GM23248 (cell line): ENCODE data around the gene TOMM6. TPM values are rescaled to one million over a fixed set of nuclear protein-coding genes. Genes with fewer than 3 reads are reported as not detected.

Experiments
- DNase-seq: peaks from one replicate; pipeline ENCODE4 v3.0.0-alpha.2; 2015
- H2AFZ ChIP-seq: fragments of 200-600 bp; sonication (generic); 2 replicates; pipeline ENCODE4 v1.6.1; 2016; ENCODE audit warnings: antibody characterized with exemption
- H3F3A ChIP-seq: fragments of 200-600 bp; sonication (generic); 2 replicates; pipeline ENCODE4 v1.6.1; 2016; ENCODE audit warnings: mild to moderate bottlenecking, antibody characterized with exemption, mixed run types; ENCODE audit not compliant: insufficient read depth
- H3K27ac ChIP-seq: fragments of 200-600 bp; sonication (generic); 2 replicates; pipeline ENCODE4 v1.5.1; 2016; ENCODE audit warnings: mild to moderate bottlenecking
- H3K27me3 ChIP-seq: fragments of 200-600 bp; sonication (generic); replicated peaks from 2 replicates; pipeline ENCODE4 v1.6.1; 2016; ENCODE audit warnings: mild to moderate bottlenecking; ENCODE audit not compliant: insufficient read depth
- H3K36me3 ChIP-seq: fragments of 200-600 bp; sonication (generic); 2 replicates; pipeline ENCODE4 v1.6.1; 2016; ENCODE audit warnings: low read depth, mild to moderate bottlenecking
- H3K4me1 ChIP-seq: fragments of 200-600 bp; sonication (generic); 2 replicates; pipeline ENCODE4 v1.6.1; 2016; ENCODE audit warnings: mild to moderate bottlenecking; ENCODE audit not compliant: insufficient read depth
- H3K4me2 ChIP-seq: fragments of 200-600 bp; sonication (generic); one replicate; pipeline ENCODE4 v1.6.1; 2016; ENCODE audit warnings: mild to moderate bottlenecking; ENCODE audit not compliant: unreplicated experiment
- H3K4me3 ChIP-seq: fragments of 200-600 bp; sonication (generic); 2 replicates; pipeline ENCODE4 v1.5.1; 2016; ENCODE audit warnings: mild to moderate bottlenecking
- H3K79me2 ChIP-seq: fragments of 200-600 bp; sonication (generic); 2 replicates; pipeline ENCODE4 v1.6.1; 2016; ENCODE audit warnings: mild to moderate bottlenecking; ENCODE audit not compliant: insufficient read depth
- H3K9ac ChIP-seq: fragments of 200-600 bp; sonication (generic); 2 replicates; pipeline ENCODE4 v1.6.1; 2016; ENCODE audit warnings: mild to moderate bottlenecking
- H3K9me2 ChIP-seq: fragments of 200-600 bp; sonication (generic); 2 replicates; pipeline ENCODE4 v1.6.1; 2016; ENCODE audit warnings: mixed run types, mild to moderate bottlenecking, moderate library complexity; ENCODE audit not compliant: insufficient read depth
- H3K9me3 ChIP-seq: fragments of 200-600 bp; sonication (generic); one replicate; pipeline ENCODE4 v1.6.1; 2017; ENCODE audit warnings: low read depth
- H4K20me1 ChIP-seq: fragments of 200-600 bp; sonication (generic); 2 replicates; pipeline ENCODE4 v1.6.0; 2016; ENCODE audit not compliant: insufficient read depth
- EZH2 ChIP-seq: fragments of 200-600 bp; sonication (generic); IDR thresholded peaks from 2 replicates; pipeline ENCODE4 v1.6.1; 2018; ENCODE audit warnings: antibody characterized with exemption, mild to moderate bottlenecking; ENCODE audit not compliant: insufficient read depth, poor library complexity, severe bottlenecking
- EZH2phosphoT487 ChIP-seq: fragments of 200-600 bp; sonication (generic); IDR thresholded peaks from 2 replicates; pipeline ENCODE4 v1.6.1; 2018; ENCODE audit warnings: antibody characterized with exemption, moderate library complexity, mild to moderate bottlenecking, low read depth; ENCODE audit not compliant: insufficient read depth
- WGBS, 2 experiments: methylation state at CpG; one replicate each; pipeline ENCODE4 v1.1.6; 2015 to 2017; ENCODE audit warnings: low lambda C conversion rate in 2 of 2, low coverage in 1 of 2; ENCODE audit errors: missing lambda C conversion rate in 2 of 2; 5-methylcytosine and 5-hydroxymethylcytosine counted together
- in situ Hi-C: fragments of 300-500 bp; cut with MboI; formaldehyde crosslinking; loops from 2 replicates; pipeline ENCODE4 v1.15.0; 2020
- polyA plus RNA-seq: library from polyadenylated mRNA; unstranded; fragments of >200 nt; fragmentation: Nextera tagmentation; extraction: Ambion mirVana; gene quantifications from 2 replicates; pipeline ENCODE4 v1.2.1, GENCODE V29; 2016
- total RNA-seq: library from RNA; depleted of rRNA; stranded (reverse); fragments of >200 nt; shearing (Covaris generic); gene quantifications from 2 replicates; pipeline ENCODE4 v1.2.3, GENCODE V29; 2014

Gene TOMM6
- total and polyA plus RNA-seq, 2 experiments from 2014 or later, result 136 to 204 TPM

GRCh38 chr6:41757271-41757670, 30.2 kb upstream of the TOMM6 start:
- Histone ChIP-seq H3K9me2 (no peaks in the 10 kb centered on the region), H3K4me3 (no peak overlapping the region), H3K4me1 (no peaks in the 10 kb centered on the region), H3K4me2 (no peak overlapping the region), H3K27me3 (peaks cover 10% of the 10 kb centered on the region), H2AFZ (no peak overlapping the region), H3K9ac (no peak overlapping the region), H3K9me3 (no peaks in the 10 kb centered on the region), H4K20me1 (no peaks in the 10 kb centered on the region), H3K36me3 (no peaks in the 10 kb centered on the region), H3K27ac (no peak overlapping the region), H3K79me2 (no peaks in the 10 kb centered on the region), H3F3A (no peaks in the 10 kb centered on the region)
- DNase-seq, result no peak
- TF ChIP-seq EZH2phosphoT487 (no peak), EZH2 (no peak)
- in situ Hi-C loops, result no loop called here
- WGBS, 2 experiments, result 81 to 82% methylated on average over 6 of the region's 6 CpGs

- no peak overlapping the region for H2AFZ ChIP-seq
- H3K4me3 ChIP-seq, result no peak overlapping the region
- H3K9me2 ChIP-seq, result no peaks in the 10 kb centered on the region
- no peak for TF ChIP-seq EZH2phosphoT487
- TF ChIP-seq EZH2, result no peak
- H3K4me1 ChIP-seq, result no peaks in the 10 kb centered on the region
- H3K79me2 ChIP-seq, result no peaks in the 10 kb centered on the region
- H3K9ac ChIP-seq, result no peak overlapping the region
- H3K4me2 ChIP-seq, result no peak overlapping the region
- H4K20me1 ChIP-seq, result no peaks in the 10 kb centered on the region
- H3K36me3 ChIP-seq, result no peaks in the 10 kb centered on the region
- H3K9me3 ChIP-seq, result no peaks in the 10 kb centered on the region
- H3F3A ChIP-seq, result no peaks in the 10 kb centered on the region
- in situ Hi-C loops, result no loop called here
- 69 to 72% methylated on average over 7 to 8 of the region's 8 CpGs for WGBS, 2 experiments
- no peak overlapping the region for H3K27ac ChIP-seq
- peaks cover 10% of the 10 kb centered on the region for H3K27me3 ChIP-seq
- no peak for DNase-seq
Measured at GRCh38 chr6:41757931-41758640, 29.4 kb upstream of the TOMM6 start.

GRCh38 chr6:41758641-41759035, 28.9 kb upstream of the TOMM6 start:
- no peaks in the 10 kb centered on the region for H3K4me1 ChIP-seq
- 72% methylated on average over 6 of the region's 6 CpGs for WGBS, 2 experiments
- in situ Hi-C loops, result no loop called here

GRCh38 chr6:41759106-41759904, 28.2 kb upstream of the TOMM6 start:
- Histone ChIP-seq H3F3A (no peaks in the 10 kb centered on the region), H3K4me3 (no peak overlapping the region), H3K9me3 (no peaks in the 10 kb centered on the region), H3K4me2 (no peak overlapping the region), H3K27me3 (peaks cover 3% of the 10 kb centered on the region), H4K20me1 (no peaks in the 10 kb centered on the region), H3K4me1 (no peaks in the 10 kb centered on the region), H3K36me3 (no peaks in the 10 kb centered on the region), H2AFZ (no peak overlapping the region), H3K79me2 (no peaks in the 10 kb centered on the region), H3K9ac (no peak overlapping the region), H3K9me2 (no peaks in the 10 kb centered on the region), H3K27ac (no peak overlapping the region)
- DNase-seq, result no peak
- WGBS, 2 experiments, result 68 to 69% methylated on average over 13 of the region's 13 CpGs
- TF ChIP-seq EZH2phosphoT487, result no peak
- TF ChIP-seq EZH2, result no peak
- in situ Hi-C loops, result no loop called here

More at GRCh38 chr6:41758641-41759035, 28.9 kb upstream of the TOMM6 start:
- Histone ChIP-seq H3K4me3 (no peak overlapping the region), H3K27ac (no peak overlapping the region), H3K9me3 (no peaks in the 10 kb centered on the region), H3K27me3 (peaks cover 10% of the 10 kb centered on the region), H3K9me2 (no peaks in the 10 kb centered on the region), H4K20me1 (no peaks in the 10 kb centered on the region), H2AFZ (no peak overlapping the region), H3K9ac (no peak overlapping the region), H3K4me2 (no peak overlapping the region), H3K36me3 (no peaks in the 10 kb centered on the region), H3F3A (no peaks in the 10 kb centered on the region), H3K79me2 (no peaks in the 10 kb centered on the region)
- TF ChIP-seq EZH2 (no peak), EZH2phosphoT487 (no peak)
- no peak for DNase-seq
